Measurements from ENCODE around the gene ATF3.

DNA sequence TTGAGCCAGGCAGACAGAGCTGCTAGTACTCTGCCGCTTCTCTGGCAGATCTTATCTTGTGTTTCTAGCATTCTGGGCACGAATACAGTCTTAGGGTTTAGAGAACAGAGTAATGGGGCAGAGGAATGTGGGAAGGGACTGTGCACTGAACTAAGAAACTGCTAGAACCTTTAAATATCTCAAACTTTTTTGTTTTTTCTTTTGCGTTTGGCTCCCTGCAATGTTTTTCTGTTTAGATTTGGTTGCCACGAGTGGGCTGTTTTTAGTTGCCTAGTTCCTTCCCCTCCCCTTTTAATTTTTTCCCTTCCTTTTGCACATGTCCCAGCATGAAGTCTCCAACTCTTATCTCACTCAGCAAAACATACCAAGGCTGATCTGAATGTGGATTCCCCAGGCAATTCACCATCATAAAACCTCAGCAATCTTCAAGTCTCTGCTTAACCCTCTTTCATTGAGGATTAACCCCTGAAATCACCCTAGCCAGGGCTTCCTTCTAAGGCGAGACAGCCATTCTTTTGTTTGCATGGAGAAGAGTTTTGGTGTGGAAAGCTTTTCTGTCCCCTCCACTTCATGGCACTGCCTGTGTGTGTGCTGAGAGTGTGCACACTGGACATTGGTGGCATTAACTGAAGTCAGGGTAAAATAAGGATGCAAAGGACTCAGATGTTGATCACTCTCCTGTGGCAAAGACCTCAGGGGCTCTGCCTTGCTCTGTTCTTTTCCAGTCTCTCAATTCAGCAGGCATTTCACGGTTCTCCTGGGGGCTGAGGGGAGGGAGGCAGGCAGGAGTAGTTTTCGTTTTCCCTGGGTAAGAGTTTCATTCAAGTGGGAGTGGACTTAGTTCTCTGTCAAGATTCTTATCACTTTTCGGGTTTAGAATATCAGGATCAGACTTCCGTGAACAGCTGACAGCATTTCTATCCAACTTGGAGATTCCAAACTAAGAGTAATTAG, 2.8 kb upstream of the ATF3 start:
- TF ChIP-seq SIN3A (IDR thresholded peaks at IDR 0.05; ENCODE audit: borderline replicate concordance, insufficient read depth, low read length) (0 out of 2 replicates have a peak, but pooled peaks have one; percentile 61), TAF1 (IDR thresholded peaks at IDR 0.05; ENCODE audit: borderline replicate concordance, insufficient read depth, low read length) (peak; percentile 31; the same call in 1 of the 2 replicates)

Data from PFSK-1 (cell line).